Caco-2 (cell line): ENCODE measurements around the gene MRPL12. TPM values are rescaled to one million over a fixed set of nuclear protein-coding genes. Genes with fewer than 3 reads are reported as not detected.
"Not testable (repeated sequence)": the region's sequence is repeated elsewhere in the genome, so short reads cannot be mapped to it uniquely, and the experiment has no call there.

Experiments
- BruUV-seq: library from RNA; stranded (reverse); fragments of 400-500 nt; replicated peaks from 2 replicates; lab custom pipeline; 2021; lab: Mats Ljungman, UMichigan
- CTCF ChIA-PET: fragments of 300-600 bp; sonication (Branson Sonifier 250); formaldehyde crosslinking; loops from one replicate; lab custom pipeline; 2022; ENCODE audit warnings: antibody characterized with exemption; lab: Charles Lee
- POLR2A ChIA-PET: fragments of 300-600 bp; sonication (Branson Sonifier 250); formaldehyde crosslinking; loops from one replicate; lab custom pipeline; 2022; ENCODE audit warnings: antibody characterized with exemption; lab: Charles Lee
- DNase-seq, 2 experiments: peaks; one replicate each; pipeline versions ENCODE4 v3.0.0 to v3.0.0-alpha.2; 2020 to 2022
- H3K27me3 ChIP-seq: replicated peaks from 2 replicates; pipeline ENCODE4 v1.6.0; 2011; ENCODE audit warnings: low read length; ENCODE audit not compliant: control insufficient read depth, insufficient read depth
- H3K36me3 ChIP-seq: 2 replicates; pipeline ENCODE4 v1.5.1; 2011; ENCODE audit warnings: low read length; ENCODE audit not compliant: control insufficient read depth, insufficient read depth
- H3K4me1 ChIP-seq: fragments of 250-450 bp; sonication (Bioruptor Pico); 2 replicates; pipeline ENCODE4 v1.5.1; 2020; ENCODE audit warnings: mild to moderate bottlenecking
- H3K4me3 ChIP-seq: 2 replicates; pipeline ENCODE4 v1.5.1; 2011; ENCODE audit warnings: low read depth, mild to moderate bottlenecking, control low read depth, low read length
- H3K9me3 ChIP-seq: fragments of 250-450 bp; sonication (Bioruptor Pico); 2 replicates; pipeline ENCODE4 v1.5.1; 2020; ENCODE audit warnings: mild to moderate bottlenecking, moderate library complexity
- H3K27ac Mint-ChIP-seq: one replicate; pipeline ENCODE4 v1.8.0; 2022; ENCODE audit warnings: mixed read lengths; ENCODE audit not compliant: unreplicated experiment
- H3K27me3 Mint-ChIP-seq: one replicate; pipeline ENCODE4 v1.8.0; 2022; ENCODE audit warnings: mixed read lengths; ENCODE audit not compliant: insufficient read depth, unreplicated experiment
- H3K36me3 Mint-ChIP-seq: one replicate; pipeline ENCODE4 v1.8.0; 2022; ENCODE audit warnings: mild to moderate bottlenecking, mixed read lengths; ENCODE audit not compliant: insufficient read depth, unreplicated experiment
- H3K4me1 Mint-ChIP-seq: one replicate; pipeline ENCODE4 v1.8.0; 2022; ENCODE audit warnings: low read depth, mixed read lengths; ENCODE audit not compliant: unreplicated experiment
- H3K4me3 Mint-ChIP-seq: one replicate; pipeline ENCODE4 v1.8.0; 2022; ENCODE audit warnings: mild to moderate bottlenecking, moderate library complexity, mixed read lengths; ENCODE audit not compliant: unreplicated experiment
- H3K9me3 Mint-ChIP-seq: one replicate; pipeline ENCODE4 v1.8.0; 2022; ENCODE audit warnings: mixed read lengths; ENCODE audit not compliant: unreplicated experiment
- intact Hi-C: fragments of 100-400 bp; cut with micrococcal nuclease; formaldehyde crosslinking; loops from one replicate; pipeline ENCODE4 v1.10.0; 2022; ENCODE audit not compliant: unreplicated experiment
- total RNA-seq: library from RNA; stranded (reverse); gene quantifications from 2 replicates; pipeline ENCODE4 v1.2.3, GENCODE V29; 2022
- TF ChIP-seq, protein P1 (sequence below), 2 experiments: fragments of 200-600 bp in 1 of 2; IDR thresholded peaks; 1 replicate in 1 of 2; 2 replicates in 1 of 2; pipeline versions ENCODE4 v1.5.1 to v1.8.0; 2011 to 2022; ENCODE audit warnings: antibody characterized with exemption in 1 of 2, control low read depth in 1 of 2, inconsistent platforms in 1 of 2, low read depth in 1 of 2, low read length in 1 of 2, mild to moderate bottlenecking in 1 of 2, moderate library complexity in 1 of 2; ENCODE audit not compliant: insufficient read depth in 1 of 2, severe bottlenecking in 1 of 2, unreplicated experiment in 1 of 2

MRPL12 gene
- total RNA-seq, 1 experiment from 2014 or later = 164 TPM

DNA sequence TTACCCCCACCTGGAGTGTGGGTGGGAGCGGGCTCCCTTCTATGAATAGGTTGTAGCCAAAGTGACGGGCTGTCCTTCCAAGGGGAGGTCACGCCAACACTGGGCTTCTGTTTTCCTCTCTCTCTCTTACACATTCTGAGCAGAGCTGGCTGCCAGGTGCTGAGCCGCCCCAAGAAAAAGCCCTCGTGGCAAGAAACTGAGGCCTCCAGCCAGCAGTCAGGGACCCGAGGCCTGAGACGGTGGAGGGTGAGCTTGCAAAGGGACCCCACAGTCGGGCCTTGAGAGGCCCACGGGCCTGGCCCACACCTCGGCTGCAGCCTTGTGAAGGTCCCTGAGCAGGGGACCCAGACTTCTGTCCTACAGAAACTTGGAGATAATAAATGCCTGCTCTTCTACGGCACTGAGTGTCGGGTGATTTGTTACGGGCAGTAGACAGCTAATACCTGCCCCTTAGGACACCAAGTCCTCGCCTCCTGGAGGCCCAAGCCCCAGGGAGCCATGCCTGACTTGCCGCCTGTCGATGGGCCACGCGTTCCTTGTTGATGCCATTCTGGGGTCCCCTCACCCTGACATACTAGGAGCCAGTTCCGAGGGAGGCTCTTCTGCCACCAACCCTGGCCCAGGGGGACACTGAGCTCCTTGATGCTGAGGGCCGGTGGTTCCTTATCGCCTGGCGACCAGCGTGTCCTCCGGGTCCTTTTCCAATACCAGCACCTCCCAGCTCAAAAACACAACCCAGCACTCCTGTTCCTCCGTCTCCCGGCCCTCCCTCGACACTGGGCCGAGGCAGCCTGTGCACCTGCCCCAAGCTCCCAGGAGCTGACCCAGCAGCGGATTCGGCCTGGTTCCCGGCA lies 35.0 kb downstream of the MRPL12 start:
- Mint-ChIP-seq H3K4me1 (no peaks in the 10 kb centered on the region), H3K27me3 (no peaks in the 10 kb centered on the region), H3K27ac (no peak overlapping the region), H3K9me3 (no peaks in the 10 kb centered on the region), H3K4me3 (no peak overlapping the region), H3K36me3 (no peaks in the 10 kb centered on the region)
- Histone ChIP-seq H3K4me1 (peaks cover 11% of the 10 kb centered on the region; the same call in 1 of the 2 replicates), H3K4me3 (no peak overlapping the region), H3K9me3 (no peaks in the 10 kb centered on the region), H3K27me3 (no peaks in the 10 kb centered on the region), H3K36me3 (no peaks in the 10 kb centered on the region)
- BruUV-seq = no TSS peak
- POLR2A ChIA-PET = interaction anchor here (0.7 kb wide), 1 partner anchor 90 kb away, joined by 3 read pairs; no protein-coding TSS in a partner anchor
- CTCF ChIA-PET = no interaction called here
- DNase-seq = no peak
- TF ChIP-seq, protein P1, sequence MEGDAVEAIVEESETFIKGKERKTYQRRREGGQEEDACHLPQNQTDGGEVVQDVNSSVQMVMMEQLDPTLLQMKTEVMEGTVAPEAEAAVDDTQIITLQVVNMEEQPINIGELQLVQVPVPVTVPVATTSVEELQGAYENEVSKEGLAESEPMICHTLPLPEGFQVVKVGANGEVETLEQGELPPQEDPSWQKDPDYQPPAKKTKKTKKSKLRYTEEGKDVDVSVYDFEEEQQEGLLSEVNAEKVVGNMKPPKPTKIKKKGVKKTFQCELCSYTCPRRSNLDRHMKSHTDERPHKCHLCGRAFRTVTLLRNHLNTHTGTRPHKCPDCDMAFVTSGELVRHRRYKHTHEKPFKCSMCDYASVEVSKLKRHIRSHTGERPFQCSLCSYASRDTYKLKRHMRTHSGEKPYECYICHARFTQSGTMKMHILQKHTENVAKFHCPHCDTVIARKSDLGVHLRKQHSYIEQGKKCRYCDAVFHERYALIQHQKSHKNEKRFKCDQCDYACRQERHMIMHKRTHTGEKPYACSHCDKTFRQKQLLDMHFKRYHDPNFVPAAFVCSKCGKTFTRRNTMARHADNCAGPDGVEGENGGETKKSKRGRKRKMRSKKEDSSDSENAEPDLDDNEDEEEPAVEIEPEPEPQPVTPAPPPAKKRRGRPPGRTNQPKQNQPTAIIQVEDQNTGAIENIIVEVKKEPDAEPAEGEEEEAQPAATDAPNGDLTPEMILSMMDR (IDR thresholded peaks at IDR 0.05; ENCODE audit: insufficient read depth in 1 of 2, low read depth in 1 of 2, low read length in 1 of 2, severe bottlenecking in 1 of 2, unreplicated experiment in 1 of 2) = no peak
- intact Hi-C loops = no loop called here

GRCh38 chr17:81738801-81739393 lies 35.7 kb downstream of the MRPL12 start:
- ChIA-PET POLR2A (interaction anchor here (0.7 kb wide), 1 partner anchor 89 kb away, joined by 3 read pairs; no protein-coding TSS in a partner anchor), CTCF (no interaction called here)
- TF ChIP-seq, protein P1 (IDR thresholded peaks at IDR 0.05; ENCODE audit: insufficient read depth in 1 of 2, low read depth in 1 of 2, low read length in 1 of 2, severe bottlenecking in 1 of 2, unreplicated experiment in 1 of 2) = no peak
- no peaks in the 10 kb centered on the region for H3K36me3 Mint-ChIP-seq
- H3K4me1 Mint-ChIP-seq = no peaks in the 10 kb centered on the region
- no peak overlapping the region for H3K4me3 Mint-ChIP-seq
- Histone ChIP-seq H3K27me3 (no peaks in the 10 kb centered on the region), H3K9me3 (no peaks in the 10 kb centered on the region), H3K36me3 (no peaks in the 10 kb centered on the region), H3K4me3 (no peak overlapping the region), H3K4me1 (peaks cover 5% of the 10 kb centered on the region; the same call in 1 of the 2 replicates)
- H3K27ac Mint-ChIP-seq = no peak overlapping the region
- no peak for DNase-seq
- intact Hi-C loops = no loop called here
- no peaks in the 10 kb centered on the region for H3K27me3 Mint-ChIP-seq
- no TSS peak for BruUV-seq
- H3K9me3 Mint-ChIP-seq = no peaks in the 10 kb centered on the region

- H3K9me3 ChIP-seq, BruUV-seq, H3K27me3 ChIP-seq, H3K9me3 Mint-ChIP-seq, H3K36me3 ChIP-seq, H3K36me3 Mint-ChIP-seq, H3K27ac Mint-ChIP-seq, POLR2A ChIA-PET, DNase-seq, H3K4me3 ChIP-seq, intact Hi-C loops, H3K27me3 Mint-ChIP-seq, H3K4me1 Mint-ChIP-seq, H3K4me1 ChIP-seq, H3K4me3 Mint-ChIP-seq: not testable (repeated sequence)
- CTCF ChIA-PET = interaction anchor here (0.7 kb wide), 1 partner anchor 137 kb away, joined by 3 read pairs; no protein-coding TSS in a partner anchor
These were observed 36.4 kb downstream of the MRPL12 start for GRCh38 chr17:81739593-81739992.
